Activated CD8-positive, alpha-beta memory T cell treated with anti-CD3 and anti-CD28 coated beads for 4 hours (primary cell): Measurements from ENCODE around the gene RYR3.

Source experiments
- DNase-seq, 2 donors: peaks; one replicate each; pipeline ENCODE4 v3.0.0-alpha.2; 2020; ENCODE audit warnings: low read depth in 2 of 2

Gene RYR3

DNA sequence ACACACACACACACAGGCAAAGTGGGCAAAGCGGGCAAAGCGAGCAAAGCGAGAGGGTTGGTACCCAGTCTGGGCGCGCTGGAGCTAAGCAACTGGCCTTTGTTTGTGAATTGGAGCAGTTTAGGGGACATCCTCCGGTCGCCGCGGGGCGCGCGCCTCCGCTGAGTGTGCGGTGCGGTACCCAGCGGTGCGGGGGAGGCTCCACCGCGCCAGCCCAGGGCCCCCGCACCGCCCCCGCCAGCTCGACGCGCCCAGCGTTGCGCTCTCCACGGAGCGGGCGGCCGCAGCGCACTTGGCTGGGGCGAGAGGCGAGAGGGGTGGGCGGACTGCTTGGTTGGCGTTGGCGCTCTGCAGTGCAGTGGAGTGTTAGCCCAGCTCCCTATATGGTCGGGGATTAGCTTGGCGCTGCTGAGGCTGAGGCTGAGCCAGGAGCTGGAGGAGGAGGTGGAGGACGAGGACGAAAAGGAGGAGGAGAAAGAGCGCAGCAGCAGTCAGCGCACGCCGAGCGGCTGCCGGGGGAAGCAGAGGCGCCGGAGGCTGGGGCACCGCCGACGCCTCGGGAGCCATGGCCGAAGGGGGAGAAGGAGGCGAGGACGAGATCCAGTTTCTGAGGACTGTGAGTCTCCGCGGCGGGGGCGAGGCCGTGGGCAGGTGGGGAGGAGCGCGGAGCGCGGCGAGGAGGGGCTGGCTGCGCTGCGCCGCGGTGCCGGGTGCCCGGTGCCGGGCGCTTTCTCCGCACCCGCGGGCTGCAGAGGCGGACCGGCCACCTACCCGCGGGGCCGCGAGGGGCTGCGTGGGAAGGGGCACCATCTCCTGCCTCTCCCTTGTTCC is at the start of gene RYR3:
Gene RYR3 (plus strand): TSS at position 487 of the 831 bp plus-strand sequence. CDS start 79 bp downstream, at position 566.
- no peak for DNase-seq

DNA sequence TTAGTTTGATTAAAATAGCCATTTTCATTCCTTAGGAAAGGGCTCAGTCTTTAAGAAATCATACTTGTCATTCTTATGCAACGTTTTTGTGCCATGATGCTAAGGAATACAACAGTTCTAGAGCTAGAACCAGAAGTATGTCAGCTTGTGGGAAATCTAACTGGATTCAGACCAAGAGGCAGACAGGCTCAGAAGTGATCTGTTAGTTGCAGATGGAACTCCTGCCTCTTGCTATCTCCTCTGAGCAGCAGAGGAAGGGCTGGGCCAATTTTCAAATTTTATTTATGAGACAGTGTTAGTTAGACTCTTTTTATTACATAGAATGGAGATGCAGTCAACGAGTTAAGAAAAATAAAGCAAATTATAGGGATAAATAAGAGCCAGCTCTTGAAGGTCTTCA is 48.5 kb upstream of the RYR3 start:
- DNase-seq, result no peak

DNA sequence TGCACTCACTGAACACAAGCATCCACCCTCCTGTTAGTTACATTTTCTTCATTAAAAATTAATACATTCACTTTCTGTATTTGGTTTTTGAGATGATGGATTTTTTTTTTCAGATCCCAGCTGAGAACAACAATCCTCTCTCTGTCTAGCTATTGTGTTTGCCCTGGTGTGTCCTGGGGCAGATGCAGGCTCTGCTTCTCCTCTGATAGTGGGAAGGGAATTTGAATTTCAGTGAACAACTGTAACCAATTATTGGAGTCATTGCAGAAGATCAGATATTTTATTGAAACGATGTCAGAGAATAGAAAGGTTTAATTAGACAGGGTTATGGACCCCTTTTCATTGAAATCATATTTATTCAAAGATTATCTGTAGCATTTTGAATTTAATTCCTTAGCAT is 33.1 kb upstream of the RYR3 start:
- no peak for DNase-seq

DNA sequence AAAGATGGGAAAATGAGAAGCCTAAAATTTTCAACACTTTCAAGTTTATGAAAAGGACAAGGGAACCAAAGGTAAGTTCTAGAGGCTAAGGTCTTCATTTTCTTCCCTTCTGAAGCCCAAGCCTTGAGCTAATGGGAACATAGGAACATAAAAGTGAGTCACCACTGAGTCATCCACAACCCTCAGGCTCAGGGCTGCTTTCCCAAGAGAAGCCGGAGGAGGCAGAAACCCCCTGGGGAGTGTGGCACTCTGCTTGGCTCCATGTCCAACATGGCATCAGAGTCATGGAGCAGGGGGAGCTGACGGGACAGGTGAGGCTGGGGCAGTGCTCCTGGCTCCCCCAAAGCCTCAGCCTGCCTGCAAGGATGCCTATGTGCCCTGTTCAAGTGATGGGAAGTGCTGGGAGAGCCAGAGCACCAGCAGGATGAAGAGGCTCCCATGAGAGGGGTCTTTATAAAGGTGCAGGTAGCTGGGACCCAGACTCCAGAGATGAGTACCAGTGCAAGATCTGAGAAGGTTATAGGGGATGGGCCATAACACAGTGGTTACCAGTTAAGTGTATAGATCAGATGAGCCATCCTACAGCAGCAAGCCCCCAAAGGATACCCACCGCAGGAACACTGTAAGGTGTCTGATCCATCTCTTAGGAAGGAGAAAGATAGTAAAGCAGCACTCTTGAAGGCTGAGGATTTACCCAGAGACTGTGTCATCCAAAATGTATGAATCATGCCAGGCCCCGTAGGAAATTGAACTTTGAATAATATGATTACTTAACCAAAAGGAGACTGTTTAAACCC is 31.8 kb upstream of the RYR3 start:
- no peak for DNase-seq

DNA sequence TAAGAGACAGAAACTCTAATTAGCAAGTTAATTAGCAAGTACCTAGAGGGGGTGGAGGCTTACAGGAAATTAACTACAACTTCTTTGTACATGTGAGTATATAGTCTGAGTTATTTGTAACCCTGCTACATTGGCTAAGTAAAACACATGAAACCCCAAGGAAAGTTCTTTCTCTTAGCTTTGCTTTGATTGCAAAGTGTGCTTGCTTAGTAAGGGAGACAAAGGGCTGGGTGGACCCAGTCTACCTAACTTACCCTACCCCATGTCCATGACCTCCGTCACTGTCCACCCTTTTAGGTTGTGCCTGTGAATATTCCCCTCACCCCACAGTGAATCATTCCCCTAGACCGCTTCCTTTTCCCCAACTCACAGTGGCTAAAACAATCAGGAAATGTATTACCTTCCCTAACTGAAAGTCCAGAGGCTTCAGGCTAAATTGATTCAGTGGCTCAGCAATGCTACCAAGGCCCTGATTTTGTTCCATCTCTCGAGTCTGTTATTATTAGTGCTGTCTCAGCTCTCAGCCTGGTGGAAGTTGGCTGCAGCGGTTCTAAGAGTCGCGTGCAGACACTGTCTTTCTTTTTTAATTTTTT is 31.1 kb upstream of the RYR3 start:
- DNase-seq, result no peak

DNA sequence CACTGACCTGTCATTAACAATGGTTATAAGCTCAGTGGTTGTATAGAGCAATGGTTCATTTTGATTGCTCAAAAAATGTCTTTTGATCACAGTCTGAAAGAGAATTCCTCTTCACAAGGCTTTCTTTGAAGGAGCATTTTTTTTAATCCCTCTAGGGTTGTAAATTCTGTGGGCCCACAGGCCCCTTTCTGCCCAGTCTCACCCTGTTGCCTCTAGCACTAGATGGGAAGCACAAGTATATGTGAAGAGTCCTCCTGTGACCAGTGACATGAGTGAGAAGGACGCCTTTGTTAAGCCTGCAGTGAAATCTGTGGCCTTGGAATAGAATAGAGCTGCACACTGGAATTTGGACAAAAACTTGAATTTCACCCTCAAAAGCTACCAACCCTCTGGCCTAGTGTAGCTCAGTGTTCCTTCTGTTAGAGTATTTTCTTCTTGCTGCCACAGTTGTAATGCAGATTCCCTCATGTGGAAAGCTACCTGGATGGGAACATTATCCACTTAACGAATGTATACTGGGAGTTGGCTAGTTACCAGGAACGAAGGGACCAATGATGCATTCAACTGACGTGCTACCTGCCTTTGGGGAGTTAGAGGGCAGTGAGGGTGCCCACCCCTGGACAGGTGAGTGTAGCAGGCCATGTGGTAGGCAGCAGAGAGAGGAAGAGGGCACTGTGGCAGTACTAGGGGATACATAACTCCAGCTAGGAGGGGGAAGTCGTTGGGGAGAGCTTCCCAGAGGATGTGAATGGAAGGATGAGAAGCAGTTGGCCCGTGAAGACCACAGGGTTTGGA is 28.3 kb upstream of the RYR3 start:
- no peak for DNase-seq

DNA sequence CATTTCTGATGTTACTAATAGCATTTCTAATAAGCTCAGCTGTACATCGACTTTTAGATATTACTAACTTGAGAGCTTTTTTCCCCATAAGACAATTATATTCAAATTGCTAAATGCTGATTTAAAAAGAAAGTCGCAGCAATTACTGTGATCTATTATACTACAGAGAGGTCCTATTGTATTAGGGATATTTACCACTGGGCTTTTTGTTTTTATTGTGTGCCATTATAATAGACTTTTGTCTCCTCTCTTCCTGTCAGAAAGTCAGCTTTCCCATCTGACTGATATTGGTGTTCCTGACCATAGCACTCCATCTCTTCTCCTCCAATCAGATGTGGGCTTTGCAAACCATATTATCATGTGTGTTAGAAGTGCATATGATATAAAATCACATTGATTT is 27.2 kb upstream of the RYR3 start:
- DNase-seq, result no peak

DNA sequence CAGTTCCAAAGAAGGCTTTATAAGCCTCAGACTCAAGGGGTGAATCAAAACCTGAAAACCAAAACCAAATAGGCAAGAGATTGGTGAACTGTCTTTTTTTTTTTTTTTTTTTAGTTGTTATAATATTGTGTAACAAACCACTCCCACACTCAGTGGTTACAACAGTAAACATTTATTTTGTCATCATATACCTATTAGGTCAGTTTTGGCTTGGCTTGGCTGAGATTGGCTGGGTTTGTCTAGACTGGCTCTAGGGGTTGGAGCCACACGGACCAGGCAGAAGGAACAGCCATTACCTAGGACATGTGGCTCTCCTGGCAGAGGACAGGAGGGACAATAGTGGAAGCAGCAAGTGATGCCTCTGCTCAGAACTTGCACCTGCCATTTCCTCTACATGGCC is 26.4 kb upstream of the RYR3 start:
- no peak for DNase-seq

DNA sequence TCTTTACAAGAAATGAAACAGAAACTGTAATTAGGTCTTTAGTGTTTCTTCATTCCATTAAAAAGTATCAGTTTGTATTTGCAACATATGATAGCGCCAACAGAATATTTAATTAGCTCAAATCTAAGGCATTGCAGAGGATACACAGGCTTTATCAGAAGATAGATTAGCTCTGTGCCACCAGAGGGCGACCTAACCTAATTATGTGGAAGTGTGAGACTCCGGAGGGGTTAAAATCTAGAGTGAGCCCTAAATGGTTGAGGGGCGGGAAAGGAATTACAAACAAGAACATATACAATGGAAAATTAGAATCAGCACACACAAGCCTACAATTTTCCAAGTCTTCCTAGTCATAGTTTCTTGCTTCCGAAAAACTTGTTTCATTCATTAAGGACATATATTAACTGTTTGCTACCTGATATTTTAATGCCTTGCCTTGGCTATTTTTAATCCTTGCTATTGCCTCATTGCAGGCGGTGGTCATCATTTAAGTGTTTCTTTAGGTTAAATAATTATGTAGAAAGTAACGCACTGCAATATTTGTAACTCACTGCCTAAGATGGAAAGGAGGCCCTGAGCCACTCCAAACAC is 18.0 kb upstream of the RYR3 start:
- DNase-seq, result no peak

DNA sequence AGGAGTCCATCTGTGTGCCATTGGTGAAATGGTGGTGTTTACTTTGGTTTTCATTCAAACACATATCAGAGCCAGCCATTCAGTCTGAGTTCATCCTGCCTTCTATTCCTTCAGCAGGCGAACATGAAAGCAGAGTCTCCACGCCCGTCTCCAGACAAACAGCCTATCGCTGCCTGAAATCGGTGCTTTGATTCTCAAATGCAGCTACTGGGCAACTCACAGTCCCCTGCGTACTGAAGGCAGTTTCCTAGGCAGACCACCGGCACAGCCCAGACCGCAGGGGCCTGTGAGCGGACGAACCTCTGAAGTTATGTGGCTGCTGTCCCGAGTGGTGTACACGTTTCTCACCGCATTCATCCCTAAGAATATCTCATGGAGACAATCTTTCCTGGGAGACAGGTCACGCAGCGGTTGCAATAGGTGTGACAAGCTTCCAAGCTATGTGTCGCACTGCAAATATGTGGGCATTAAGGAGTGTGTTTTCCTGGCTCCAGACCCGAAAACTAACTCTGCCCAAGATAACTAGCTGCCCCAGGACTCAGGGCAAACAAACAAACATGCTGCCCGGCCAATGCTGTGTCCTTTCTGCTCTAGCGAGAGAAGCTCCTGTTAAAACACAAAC is 16.9 kb upstream of the RYR3 start:
- no peak for DNase-seq

DNA sequence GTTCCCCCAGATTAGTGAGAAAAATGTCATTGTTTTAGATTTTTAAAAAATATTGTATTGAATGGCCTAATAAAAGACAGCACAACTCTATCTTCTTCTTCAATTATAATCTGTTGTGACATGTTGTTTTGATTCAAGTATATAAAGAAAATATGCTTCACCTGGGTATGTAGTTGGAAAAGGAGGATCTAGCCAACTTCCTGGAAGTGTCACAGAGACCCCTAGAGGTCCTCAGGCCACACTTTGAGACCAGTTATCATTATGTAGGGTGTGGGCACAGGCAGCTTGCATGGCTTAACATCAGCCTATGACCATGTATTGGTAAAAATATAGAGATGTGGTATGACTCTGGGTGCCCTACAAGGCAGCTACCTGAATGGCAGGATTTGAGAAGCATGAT is 14.7 kb upstream of the RYR3 start:
- no peak for DNase-seq

DNA sequence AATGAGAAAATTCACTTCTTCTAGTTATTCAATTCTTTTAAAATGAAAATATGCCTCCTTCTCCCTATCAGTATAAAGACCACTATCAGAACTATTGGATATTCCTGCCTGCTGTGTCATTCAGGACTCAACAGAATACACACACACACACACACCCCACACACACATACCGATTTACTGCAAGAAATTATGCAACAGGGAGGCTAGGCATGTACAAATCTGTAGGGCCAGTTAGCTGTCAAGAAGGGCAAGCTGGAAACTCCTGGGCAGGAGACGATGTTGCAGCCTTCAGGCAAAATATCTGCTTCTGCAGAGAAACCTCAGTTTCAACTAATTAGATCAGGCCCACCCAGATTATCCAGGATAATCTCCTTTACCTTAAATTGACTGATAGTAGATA is 13.9 kb upstream of the RYR3 start:
- DNase-seq, result no peak

DNA sequence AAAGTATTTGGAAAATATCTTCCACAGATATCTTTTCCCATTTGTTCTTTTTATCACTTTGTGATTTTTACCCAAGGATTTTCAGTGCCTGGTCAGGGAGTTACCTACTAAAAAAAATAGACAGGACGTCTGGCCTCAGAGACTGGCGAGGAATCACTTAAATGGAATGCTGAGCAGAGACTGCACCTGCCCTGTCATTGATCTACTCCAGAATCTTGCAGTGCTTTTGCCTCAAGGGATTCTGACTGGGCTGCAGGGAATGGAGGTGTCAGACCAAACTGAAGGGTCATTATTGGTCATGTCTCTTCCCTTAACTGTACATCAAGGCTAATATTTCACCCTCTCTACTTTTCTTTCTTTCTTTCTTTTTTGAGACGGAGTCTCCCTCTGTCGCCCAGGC is 12.1 kb upstream of the RYR3 start:
- DNase-seq, result no peak

DNA sequence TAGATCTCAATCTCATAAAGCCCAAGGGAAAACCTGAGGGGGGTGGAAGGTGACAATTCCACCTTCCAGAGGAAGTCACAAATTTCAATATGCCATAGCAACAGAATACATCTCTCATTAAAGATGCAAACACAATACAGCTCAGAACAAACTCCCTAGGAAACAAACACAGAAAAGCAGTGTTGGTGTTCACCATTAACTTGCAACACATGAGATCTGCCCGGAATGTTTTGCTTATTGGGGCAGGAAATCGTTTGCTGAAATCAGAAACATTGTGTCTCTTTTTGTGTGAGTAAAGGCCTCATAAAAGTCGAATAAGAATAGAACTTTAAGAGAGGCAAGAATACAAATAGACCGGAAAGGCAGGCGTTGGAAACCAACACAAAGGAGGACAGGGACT is 5.8 kb upstream of the RYR3 start:
- DNase-seq, result no peak

DNA sequence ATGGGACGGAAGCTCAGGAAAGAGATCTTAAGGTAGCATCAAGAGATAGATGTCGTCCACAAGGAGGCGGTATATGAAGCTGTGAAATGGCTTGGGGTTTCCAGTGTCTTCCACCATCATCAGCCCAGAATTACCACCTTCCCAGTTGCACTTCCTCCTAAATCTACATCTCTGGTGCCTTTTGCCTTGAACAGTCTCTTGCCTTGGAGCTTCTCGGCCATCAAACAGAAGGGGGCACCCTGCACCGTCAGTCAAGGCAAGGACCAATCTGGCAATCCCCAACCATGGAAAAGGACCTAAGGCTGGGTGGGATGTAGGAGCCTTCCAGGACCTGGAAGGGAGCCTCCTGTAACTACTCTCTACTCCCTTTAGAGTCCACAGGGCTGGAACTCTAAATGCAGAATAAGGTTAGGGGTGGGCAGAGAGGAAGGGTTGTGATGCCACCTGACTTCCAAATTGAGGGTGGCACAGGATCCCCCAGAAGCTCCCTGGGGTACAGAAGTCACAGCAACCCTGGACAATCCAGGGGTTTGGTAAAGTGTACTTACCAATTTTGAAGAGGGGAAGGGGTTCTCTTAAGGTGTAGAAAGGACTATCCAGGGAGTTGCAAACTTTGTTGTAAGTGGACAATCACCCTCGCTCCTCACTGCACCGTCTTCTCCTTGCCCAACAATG is 1.0 kb upstream of the RYR3 start:
- DNase-seq, result no peak

DNA sequence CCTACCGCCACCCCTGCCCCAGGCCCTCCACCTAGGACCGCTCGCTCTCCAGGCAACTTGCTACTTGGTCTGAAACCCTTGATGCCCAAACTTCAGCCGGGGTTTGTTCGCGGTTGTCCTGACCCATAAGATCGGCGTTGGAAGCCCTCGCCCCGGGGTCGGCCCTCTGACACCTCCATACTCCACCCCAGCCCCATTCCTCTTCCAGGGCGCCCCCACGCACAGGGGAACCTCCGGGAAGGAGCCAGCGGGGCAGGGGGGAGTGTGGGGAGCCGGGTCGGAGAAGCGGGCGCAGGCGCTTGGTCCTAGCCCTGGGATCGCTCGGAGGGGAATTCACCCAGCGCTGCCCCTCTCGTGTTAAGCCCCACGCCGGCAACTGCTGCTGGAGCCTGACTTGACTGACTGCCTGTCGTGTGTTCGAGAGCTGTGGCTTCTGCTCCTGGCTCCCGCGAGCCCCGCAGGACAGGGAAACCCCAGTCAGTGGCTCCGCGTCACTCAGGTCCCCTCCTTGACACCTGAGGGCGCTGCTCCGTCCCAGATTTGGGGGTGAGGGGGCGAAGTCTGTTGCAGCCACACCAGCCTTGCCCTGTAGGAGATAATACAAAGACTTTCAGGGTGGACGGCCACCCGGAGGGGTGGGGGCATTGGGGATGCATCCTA is 675 bp downstream of the RYR3 start:
- DNase-seq, result no peak

DNA sequence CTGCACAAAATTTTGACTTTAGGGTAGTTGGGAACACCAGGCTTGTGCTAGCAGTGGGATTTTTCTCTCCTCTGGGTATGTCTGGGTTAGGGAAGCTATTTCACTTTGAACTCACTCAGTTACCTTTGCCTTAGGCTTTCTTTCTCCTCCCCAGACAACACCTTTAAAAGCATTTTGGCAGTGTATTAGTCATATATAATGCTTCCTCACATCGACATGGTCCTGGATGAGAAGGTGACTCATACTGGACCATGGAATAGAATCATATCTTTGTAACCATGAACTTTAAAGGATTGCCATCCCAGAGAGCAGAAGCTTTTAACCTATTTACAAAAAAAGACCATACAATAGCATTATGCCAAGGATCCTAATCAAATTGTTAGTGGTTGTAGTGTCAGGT is 2.7 kb downstream of the RYR3 start:
- no peak for DNase-seq

DNA sequence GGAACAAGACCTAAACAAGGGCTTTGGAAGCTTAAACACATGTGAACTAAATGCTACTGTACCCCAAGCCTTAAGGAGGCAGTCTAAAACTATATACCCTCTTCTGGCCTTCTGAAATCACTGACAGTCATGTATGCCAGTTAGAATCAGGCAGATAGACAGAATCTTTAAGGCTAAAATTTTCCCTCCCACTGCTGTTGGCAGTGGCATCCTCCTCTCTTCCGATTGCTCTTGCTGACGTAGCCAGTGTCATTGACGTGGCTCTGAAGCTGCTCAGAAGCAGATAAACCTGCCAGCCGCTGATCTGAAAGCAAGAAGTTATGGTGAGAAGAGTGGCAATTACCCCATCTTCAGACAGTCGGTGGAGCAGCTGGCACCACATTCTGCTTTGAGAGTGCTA is 3.3 kb downstream of the RYR3 start:
- no peak for DNase-seq

DNA sequence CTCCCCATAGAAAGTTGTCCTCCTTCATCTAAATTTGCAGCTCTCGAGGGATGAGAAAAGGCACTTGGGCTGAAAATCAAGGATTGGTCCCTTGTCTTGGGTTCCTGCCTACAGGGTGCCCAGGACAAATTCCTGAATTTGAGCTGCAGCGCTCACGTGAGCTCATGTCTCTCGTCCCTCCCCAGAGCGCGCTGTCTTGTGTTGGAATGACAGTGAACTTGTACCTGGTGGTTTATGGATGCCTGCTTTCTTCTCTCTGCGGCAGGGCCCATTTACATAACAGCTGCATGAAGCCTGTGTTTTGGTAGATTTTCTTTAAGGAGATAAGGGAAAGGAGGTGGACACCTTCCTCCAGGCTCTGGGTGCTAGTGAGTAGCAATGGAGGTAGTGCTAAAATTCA is 4.3 kb downstream of the RYR3 start:
- no peak for DNase-seq

DNA sequence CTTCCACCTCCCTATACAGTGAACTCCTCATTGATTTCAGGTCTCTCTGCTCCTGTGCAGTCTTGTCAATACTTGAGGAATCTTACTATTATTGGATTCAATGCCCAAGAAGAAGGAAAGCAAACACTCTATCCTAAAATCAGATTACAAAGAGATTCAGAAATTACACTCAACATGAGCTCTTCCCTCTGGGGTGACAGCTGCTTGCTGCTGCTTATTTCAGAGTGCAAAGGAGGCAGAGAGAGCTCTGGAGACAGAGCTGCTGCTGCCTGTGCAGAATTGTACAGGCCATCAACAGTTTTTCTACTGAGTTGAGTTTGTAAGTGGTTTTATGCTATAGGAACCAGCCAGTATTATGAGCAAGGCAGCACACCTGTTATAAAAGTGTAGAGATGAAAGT is 7.1 kb downstream of the RYR3 start:
- DNase-seq, result no peak
